ENCODE results near the gene TK2. TPM values are rescaled to one million over a fixed set of nuclear protein-coding genes. Genes with fewer than 3 reads are reported as not detected.
"Not testable (repeated sequence)": the region's sequence is repeated elsewhere in the genome, so short reads cannot be mapped to it uniquely, and the experiment has no call there.

Gene TK2
- total RNA-seq, 1 donor from 2014 or later = 11.5 TPM

- no peak overlapping the region for H3K4me3 ChIP-seq (ENCODE audit: low read length in 3 of 3)
- H3K9ac ChIP-seq (ENCODE audit: low read depth in 1 of 3, low read length in 3 of 3) = no peak overlapping the region
- H3K36me3 ChIP-seq (ENCODE audit: control insufficient read depth in 3 of 3, insufficient read depth in 3 of 3, low read length in 3 of 3) = peaks cover 24 to 38% (median 33%) of the 10 kb centered on the region in 3 donors
- peaks cover 22 to 31% (median 27%) of the 10 kb centered on the region in 3 donors for H3K4me1 ChIP-seq (ENCODE audit: control insufficient read depth in 3 of 3, insufficient read depth in 3 of 3, low read length in 3 of 3)
- no peaks in the 10 kb centered on the region for H3K9me3 ChIP-seq (ENCODE audit: control insufficient read depth in 3 of 3, low read length in 3 of 3)
- no peak overlapping the region for H3K27ac ChIP-seq (ENCODE audit: low read depth, low read length)
- H3K27me3 ChIP-seq (ENCODE audit: control insufficient read depth in 3 of 3, insufficient read depth in 3 of 3, low read length in 3 of 3) = no peaks in the 10 kb centered on the region
These were observed 39.6 kb downstream of the TK2 start for GRCh38 chr16:66510298-66510697.

DNA sequence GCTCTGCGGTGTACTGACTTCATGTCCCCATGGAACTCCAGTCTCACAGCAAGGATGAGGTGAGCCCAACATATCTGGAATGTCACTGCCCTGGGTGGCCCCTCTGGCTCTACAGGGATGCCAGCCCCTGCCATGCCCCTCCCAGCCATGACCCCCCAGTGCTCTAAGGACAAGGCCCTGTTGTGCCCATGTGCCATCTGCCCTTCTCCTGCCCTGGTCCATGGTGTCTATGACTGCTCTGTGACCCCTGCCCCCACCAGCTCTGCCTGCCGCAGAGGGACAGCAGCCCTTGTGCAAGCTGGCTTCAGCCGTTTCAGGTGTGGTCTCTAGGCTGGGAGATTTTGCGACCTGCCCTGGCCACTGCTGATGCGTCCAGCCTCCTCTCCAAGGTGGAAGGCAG, 40.3 kb downstream of the TK2 start:
- no peak overlapping the region for H3K4me3 ChIP-seq (ENCODE audit: low read length in 3 of 3)
- no peak overlapping the region for H3K27ac ChIP-seq (ENCODE audit: low read depth, low read length)
- no peak overlapping the region for H3K9ac ChIP-seq (ENCODE audit: low read depth in 1 of 3, low read length in 3 of 3)
- peaks cover 20 to 29% (median 24%) of the 10 kb centered on the region in 3 donors for H3K4me1 ChIP-seq (ENCODE audit: control insufficient read depth in 3 of 3, insufficient read depth in 3 of 3, low read length in 3 of 3)
- H3K9me3 ChIP-seq (ENCODE audit: control insufficient read depth in 3 of 3, low read length in 3 of 3) = no peaks in the 10 kb centered on the region
- no peaks in the 10 kb centered on the region for H3K27me3 ChIP-seq (ENCODE audit: control insufficient read depth in 3 of 3, insufficient read depth in 3 of 3, low read length in 3 of 3)
- peaks cover 24 to 36% (median 31%) of the 10 kb centered on the region in 3 donors for H3K36me3 ChIP-seq (ENCODE audit: control insufficient read depth in 3 of 3, insufficient read depth in 3 of 3, low read length in 3 of 3)

DNA sequence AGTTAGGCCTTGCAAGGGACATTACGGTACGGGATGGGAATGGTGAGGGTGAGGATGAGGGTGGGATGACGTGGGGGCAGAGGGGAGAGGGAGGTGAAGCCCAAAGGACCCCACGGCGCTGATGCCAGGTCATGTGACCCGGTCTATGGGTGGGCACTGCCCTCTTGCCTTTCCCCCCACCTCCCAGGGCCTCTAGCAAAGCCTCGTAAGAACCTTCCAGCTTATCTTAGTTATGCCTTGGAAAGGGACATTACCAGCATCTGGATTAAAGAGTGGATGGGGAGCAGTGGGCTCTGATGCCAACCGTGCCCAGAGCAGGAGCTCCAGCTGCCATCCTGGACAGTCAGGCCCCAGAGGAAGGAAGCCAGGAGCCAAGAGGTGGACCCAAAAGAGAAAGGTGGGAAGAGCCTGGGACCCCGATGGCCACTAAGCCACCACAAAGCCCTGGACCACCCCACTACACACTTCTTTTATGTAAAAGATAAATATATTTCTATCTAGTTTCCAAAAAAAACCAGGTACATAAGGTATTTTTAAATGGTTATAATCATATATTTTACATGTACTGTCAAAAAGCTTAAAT, 40.9 kb downstream of the TK2 start:
- H3K9ac ChIP-seq (ENCODE audit: low read depth in 1 of 3, low read length in 3 of 3) = no peak overlapping the region
- H3K4me1 ChIP-seq (ENCODE audit: control insufficient read depth in 3 of 3, insufficient read depth in 3 of 3, low read length in 3 of 3) = peaks cover 20 to 29% (median 24%) of the 10 kb centered on the region in 3 donors
- H3K27me3 ChIP-seq (ENCODE audit: control insufficient read depth in 3 of 3, insufficient read depth in 3 of 3, low read length in 3 of 3) = no peaks in the 10 kb centered on the region
- no peaks in the 10 kb centered on the region for H3K9me3 ChIP-seq (ENCODE audit: control insufficient read depth in 3 of 3, low read length in 3 of 3)
- no peak overlapping the region for H3K4me3 ChIP-seq (ENCODE audit: low read length in 3 of 3)
- H3K36me3 ChIP-seq (ENCODE audit: control insufficient read depth in 3 of 3, insufficient read depth in 3 of 3, low read length in 3 of 3) = peaks cover 24 to 36% (median 31%) of the 10 kb centered on the region in 3 donors
- H3K27ac ChIP-seq (ENCODE audit: low read depth, low read length) = no peak overlapping the region

DNA sequence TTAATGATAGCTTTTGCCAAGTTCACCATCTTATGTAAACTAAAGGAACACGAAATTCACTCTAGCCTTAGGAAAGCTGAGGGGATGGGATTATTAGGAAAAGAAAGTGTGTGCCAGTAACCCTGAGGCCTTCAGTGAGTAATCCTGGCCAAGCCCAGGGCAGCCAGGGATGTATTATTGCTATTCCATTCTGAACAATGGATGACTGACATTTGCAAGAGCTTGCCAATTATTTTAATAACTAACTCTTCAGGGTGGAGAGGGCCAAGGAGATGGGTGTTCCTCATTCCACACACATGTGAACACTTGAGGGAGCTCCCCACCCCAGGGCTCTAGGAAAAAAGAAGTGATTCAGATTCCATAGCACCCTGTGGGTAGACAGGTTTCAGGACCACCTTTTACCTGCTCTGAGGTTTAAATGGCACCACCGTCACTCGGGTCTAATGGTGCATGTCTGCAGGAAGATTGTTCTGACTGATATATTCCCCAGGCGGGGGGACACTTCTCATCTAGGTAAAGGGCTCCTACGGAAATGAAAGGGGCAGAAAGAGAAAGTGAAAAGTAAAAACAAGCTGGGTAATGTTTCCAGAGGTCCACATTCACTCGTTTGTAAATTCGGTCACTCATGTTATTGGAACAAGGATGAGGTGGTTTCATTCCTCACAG, 41.5 kb downstream of the TK2 start:
- H3K27me3 ChIP-seq (ENCODE audit: control insufficient read depth in 3 of 3, insufficient read depth in 3 of 3, low read length in 3 of 3) = no peaks in the 10 kb centered on the region
- no peak overlapping the region for H3K9ac ChIP-seq (ENCODE audit: low read depth in 1 of 3, low read length in 3 of 3)
- no peak overlapping the region for H3K27ac ChIP-seq (ENCODE audit: low read depth, low read length)
- H3K9me3 ChIP-seq (ENCODE audit: control insufficient read depth in 3 of 3, low read length in 3 of 3) = no peaks in the 10 kb centered on the region
- H3K4me3 ChIP-seq (ENCODE audit: low read length in 3 of 3) = no peak overlapping the region
- peaks cover 24 to 33% (median 31%) of the 10 kb centered on the region in 3 donors for H3K36me3 ChIP-seq (ENCODE audit: control insufficient read depth in 3 of 3, insufficient read depth in 3 of 3, low read length in 3 of 3)
- H3K4me1 ChIP-seq (ENCODE audit: control insufficient read depth in 3 of 3, insufficient read depth in 3 of 3, low read length in 3 of 3) = peaks cover 21 to 25% (median 21%) of the 10 kb centered on the region in 3 donors

DNA sequence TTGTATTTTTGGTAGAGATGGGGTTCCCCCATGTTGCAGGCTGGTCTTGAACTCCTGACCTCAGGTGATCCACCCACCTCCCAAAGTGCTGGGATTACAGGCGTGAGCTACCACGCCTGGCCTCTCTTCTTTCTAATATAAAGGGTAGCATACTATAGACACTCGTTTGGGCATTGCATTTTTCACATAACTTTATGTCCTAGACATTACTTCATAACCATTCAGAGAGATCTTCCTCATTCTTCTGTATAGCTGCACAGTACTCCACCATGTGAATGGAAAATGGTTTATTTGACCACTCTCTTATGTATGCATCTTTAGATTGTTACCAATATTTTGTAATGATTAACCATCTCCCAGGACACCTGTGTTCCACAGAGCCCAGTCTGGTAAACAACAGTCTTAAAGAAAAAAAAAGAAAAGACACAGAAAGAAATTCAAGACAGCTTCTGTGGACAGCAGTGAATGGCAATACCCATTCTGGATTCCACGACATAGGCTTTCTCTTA, 42.1 kb downstream of the TK2 start:
- no peak overlapping the region for H3K9ac ChIP-seq (ENCODE audit: low read depth in 1 of 3, low read length in 3 of 3)
- H3K4me1 ChIP-seq (ENCODE audit: control insufficient read depth in 3 of 3, insufficient read depth in 3 of 3, low read length in 3 of 3) = peaks cover 22 to 26% (median 24%) of the 10 kb centered on the region in 3 donors
- no peaks in the 10 kb centered on the region for H3K9me3 ChIP-seq (ENCODE audit: control insufficient read depth in 3 of 3, low read length in 3 of 3)
- no peaks in the 10 kb centered on the region for H3K27me3 ChIP-seq (ENCODE audit: control insufficient read depth in 3 of 3, insufficient read depth in 3 of 3, low read length in 3 of 3)
- no peak overlapping the region for H3K27ac ChIP-seq (ENCODE audit: low read depth, low read length)
- H3K4me3 ChIP-seq (ENCODE audit: low read length in 3 of 3) = no peak overlapping the region
- H3K36me3 ChIP-seq (ENCODE audit: control insufficient read depth in 3 of 3, insufficient read depth in 3 of 3, low read length in 3 of 3) = peaks cover 24 to 27% (median 25%) of the 10 kb centered on the region in 3 donors

DNA sequence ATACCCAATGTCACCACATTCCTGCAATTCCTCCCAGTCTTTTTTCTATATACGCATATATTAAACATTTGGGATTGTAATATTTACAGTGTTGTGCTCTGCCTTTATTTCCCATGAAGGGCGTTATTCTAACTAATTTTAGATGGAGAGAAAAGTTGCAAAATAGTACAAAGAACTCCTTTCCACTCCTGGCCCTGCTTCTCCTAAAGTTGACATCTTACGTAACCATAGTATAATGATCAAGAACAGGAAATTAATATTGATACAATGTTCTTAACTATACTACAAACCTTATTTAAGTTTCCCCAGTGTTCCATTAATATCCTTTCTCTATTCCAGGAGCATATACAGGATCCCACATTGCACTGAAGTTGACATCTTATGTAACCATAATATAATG, 46.3 kb downstream of the TK2 start:
- peaks cover 9 to 10% (median 10%) of the 10 kb centered on the region in 3 donors for H3K4me1 ChIP-seq (ENCODE audit: control insufficient read depth in 3 of 3, insufficient read depth in 3 of 3, low read length in 3 of 3)
- no peaks in the 10 kb centered on the region for H3K27me3 ChIP-seq (ENCODE audit: control insufficient read depth in 3 of 3, insufficient read depth in 3 of 3, low read length in 3 of 3)
- no peak overlapping the region for H3K4me3 ChIP-seq (ENCODE audit: low read length in 3 of 3)
- no peaks in the 10 kb centered on the region for H3K9me3 ChIP-seq (ENCODE audit: control insufficient read depth in 3 of 3, low read length in 3 of 3)
- H3K9ac ChIP-seq (ENCODE audit: low read depth in 1 of 3, low read length in 3 of 3) = no peak overlapping the region
- peaks cover 4 to 5% (median 4%) of the 10 kb centered on the region in 3 donors for H3K36me3 ChIP-seq (ENCODE audit: control insufficient read depth in 3 of 3, insufficient read depth in 3 of 3, low read length in 3 of 3)
- H3K27ac ChIP-seq (ENCODE audit: low read depth, low read length) = no peak overlapping the region

- no peak overlapping the region for H3K4me3 ChIP-seq (ENCODE audit: low read length in 3 of 3)
- H3K27ac ChIP-seq (ENCODE audit: low read depth, low read length) = no peak overlapping the region
- H3K4me1 ChIP-seq (ENCODE audit: control insufficient read depth in 3 of 3, insufficient read depth in 3 of 3, low read length in 3 of 3) = peaks cover 6 to 10% (median 10%) of the 10 kb centered on the region in 3 donors
- H3K36me3 ChIP-seq (ENCODE audit: control insufficient read depth in 3 of 3, insufficient read depth in 3 of 3, low read length in 3 of 3) = peaks cover 0 to 4% (median 0%) of the 10 kb centered on the region in 3 donors
- H3K9ac ChIP-seq (ENCODE audit: low read depth in 1 of 3, low read length in 3 of 3) = no peak overlapping the region
- H3K9me3 ChIP-seq (ENCODE audit: control insufficient read depth in 3 of 3, low read length in 3 of 3) = no peaks in the 10 kb centered on the region
- no peaks in the 10 kb centered on the region for H3K27me3 ChIP-seq (ENCODE audit: control insufficient read depth in 3 of 3, insufficient read depth in 3 of 3, low read length in 3 of 3)
These were observed 46.9 kb downstream of the TK2 start for GRCh38 chr16:66503030-66503429.

DNA sequence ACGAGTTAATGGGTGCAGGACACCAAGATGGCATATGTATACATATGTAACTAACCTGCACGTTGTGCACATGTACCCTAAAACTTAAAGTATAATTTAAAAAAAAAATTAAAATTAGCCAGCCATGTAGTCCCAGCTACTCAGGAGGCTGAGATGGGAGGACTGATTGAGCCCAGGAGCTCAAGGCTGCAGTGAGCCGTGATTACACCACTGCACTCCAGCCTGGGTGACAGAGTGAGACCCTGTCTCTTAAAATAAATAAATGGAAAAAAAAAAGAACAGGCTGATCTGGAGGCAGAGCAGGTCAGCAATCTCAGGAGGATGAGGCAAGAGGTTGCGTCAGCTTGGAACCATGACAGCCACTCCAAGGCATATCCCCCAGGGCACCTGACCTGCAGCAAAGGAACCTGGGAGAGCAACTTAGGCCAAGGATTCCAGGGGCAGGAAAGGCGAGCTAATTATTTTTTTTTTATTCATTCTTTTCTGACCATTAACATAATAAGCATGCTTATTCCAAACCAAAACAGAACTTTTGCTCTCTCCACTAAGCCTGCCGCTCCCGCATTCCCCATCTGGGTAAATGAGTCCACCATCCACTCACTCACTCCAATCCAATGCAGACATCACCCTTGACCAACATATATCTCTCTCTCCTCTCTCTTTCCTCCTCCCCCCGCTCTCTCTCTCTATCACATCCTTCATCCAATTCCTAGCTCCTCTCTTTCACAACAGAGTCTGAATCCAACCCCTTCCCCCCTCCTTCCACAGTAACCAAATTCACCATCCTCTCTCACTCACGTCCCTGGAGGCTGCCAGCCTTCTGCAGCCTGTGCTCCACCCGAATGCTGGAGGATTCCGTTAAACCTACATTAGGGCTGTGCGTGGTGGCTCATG, 47.7 kb downstream of the TK2 start:
- H3K4me3 ChIP-seq (ENCODE audit: low read length in 3 of 3) = no peak overlapping the region

DNA sequence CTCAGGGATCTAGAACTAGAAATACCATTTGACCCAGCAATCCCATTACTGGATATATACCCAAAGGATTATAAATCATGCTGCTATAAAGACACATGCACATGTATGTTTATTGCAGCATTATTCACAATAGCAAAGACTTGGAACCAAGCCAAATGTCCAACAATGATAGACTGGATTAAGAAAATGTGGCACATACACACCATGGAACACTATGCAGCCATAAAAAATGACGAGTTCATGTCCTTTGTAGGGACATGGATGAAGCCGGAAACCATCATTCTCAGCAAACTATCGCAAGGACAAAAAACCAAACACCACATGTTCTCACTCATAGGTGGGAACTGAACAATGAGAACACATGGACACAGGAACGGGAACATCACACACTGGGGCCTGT, 48.4 kb downstream of the TK2 start:
- H3K27ac ChIP-seq (ENCODE audit: low read depth, low read length); H3K36me3 ChIP-seq (ENCODE audit: control insufficient read depth in 3 of 3, insufficient read depth in 3 of 3, low read length in 3 of 3); H3K9me3 ChIP-seq (ENCODE audit: control insufficient read depth in 3 of 3, low read length in 3 of 3); H3K9ac ChIP-seq (ENCODE audit: low read depth in 1 of 3, low read length in 3 of 3); H3K4me3 ChIP-seq (ENCODE audit: low read length in 3 of 3); H3K27me3 ChIP-seq (ENCODE audit: control insufficient read depth in 3 of 3, insufficient read depth in 3 of 3, low read length in 3 of 3): not testable (repeated sequence)
- H3K4me1 ChIP-seq (ENCODE audit: control insufficient read depth in 3 of 3, insufficient read depth in 3 of 3, low read length in 3 of 3) = peaks cover 6 to 10% (median 10%) of the 10 kb centered on the region in 3 donors

More for the DNA sequence above, 47.7 kb downstream of the TK2 start:
- H3K27ac ChIP-seq (ENCODE audit: low read depth, low read length) = no peak overlapping the region
- no peaks in the 10 kb centered on the region for H3K9me3 ChIP-seq (ENCODE audit: control insufficient read depth in 3 of 3, low read length in 3 of 3)
- H3K4me1 ChIP-seq (ENCODE audit: control insufficient read depth in 3 of 3, insufficient read depth in 3 of 3, low read length in 3 of 3) = peaks cover 6 to 10% (median 10%) of the 10 kb centered on the region in 3 donors
- H3K36me3 ChIP-seq (ENCODE audit: control insufficient read depth in 3 of 3, insufficient read depth in 3 of 3, low read length in 3 of 3) = peaks cover 0 to 4% (median 0%) of the 10 kb centered on the region in 3 donors
- H3K9ac ChIP-seq (ENCODE audit: low read depth in 1 of 3, low read length in 3 of 3) = no peak overlapping the region
- H3K27me3 ChIP-seq (ENCODE audit: control insufficient read depth in 3 of 3, insufficient read depth in 3 of 3, low read length in 3 of 3) = no peaks in the 10 kb centered on the region

All from skeletal muscle tissue (tissue), 4 donors.